HL-60 (cell line): ENCODE measurements around the gene TLR9.

ENCODE experiments used
- DNase-seq, 2 experiments: peaks; one replicate each; pipeline ENCODE4 v3.0.0-alpha.2; 2010 to 2020; ENCODE audit warnings: low read depth in 1 of 2, low spot score in 1 of 2
- H3K27ac ChIP-seq: fragments of 250-450 bp; sonication (Bioruptor Pico); replicated peaks from 2 replicates; pipeline ENCODE4 v1.5.1; 2020; ENCODE audit warnings: mild to moderate bottlenecking, moderate library complexity
- H3K27me3 ChIP-seq: fragments of 250-450 bp; sonication (Bioruptor Pico); 2 replicates; pipeline ENCODE4 v1.5.1; 2021; ENCODE audit warnings: mild to moderate bottlenecking, moderate library complexity; ENCODE audit not compliant: insufficient read depth, poor library complexity, severe bottlenecking
- H3K4me3 ChIP-seq: replicated peaks from 2 replicates; pipeline ENCODE4 v1.5.1; 2011; ENCODE audit warnings: mild to moderate bottlenecking, control low read depth, low read length; ENCODE audit not compliant: insufficient read depth
- CTCF ChIP-seq: IDR thresholded peaks from one replicate; pipeline ENCODE4 v1.5.1; 2011; ENCODE audit warnings: low read length, control low read depth, inconsistent platforms; ENCODE audit not compliant: insufficient read depth
- GABPA ChIP-seq: IDR thresholded peaks from 2 replicates; pipeline ENCODE4 v1.6.1; 2012; ENCODE audit warnings: low read depth
- POLR2AphosphoS5 ChIP-seq: IDR thresholded peaks from 2 replicates; pipeline ENCODE4 v1.6.1; 2012; ENCODE audit warnings: low read depth
- REST ChIP-seq: IDR thresholded peaks from 2 replicates; pipeline ENCODE4 v1.6.1; 2012; ENCODE audit warnings: low read depth; ENCODE audit not compliant: insufficient replicate concordance
- SPI1 ChIP-seq: IDR thresholded peaks from 2 replicates; pipeline ENCODE4 v1.6.1; 2012; ENCODE audit warnings: low read depth, mild to moderate bottlenecking, borderline replicate concordance

The TLR9 gene

GRCh38 chr3:52173101-52173500, 52.3 kb downstream of the TLR9 start:
- no peak for TF ChIP-seq SPI1
- no peak for TF ChIP-seq REST
- TF ChIP-seq CTCF, result no peak
- no peak for TF ChIP-seq POLR2AphosphoS5
- no peak for TF ChIP-seq GABPA
- Histone ChIP-seq H3K27ac (no peak overlapping the region), H3K27me3 (no peaks in the 10 kb centered on the region), H3K4me3 (no peak overlapping the region)
- no peak for DNase-seq

GRCh38 chr3:52172262-52172757, 53.1 kb downstream of the TLR9 start:
- TF ChIP-seq SPI1, result no peak
- TF ChIP-seq GABPA, result no peak
- TF ChIP-seq POLR2AphosphoS5, result no peak
- TF ChIP-seq CTCF, result no peak
- no peak for TF ChIP-seq REST
- Histone ChIP-seq H3K27ac (no peak overlapping the region), H3K27me3 (no peaks in the 10 kb centered on the region), H3K4me3 (no peak overlapping the region)
- DNase-seq, result no peak

GRCh38 chr3:52171514-52172261, 53.8 kb downstream of the TLR9 start:
- H3K27ac ChIP-seq, result no peak overlapping the region
- TF ChIP-seq POLR2AphosphoS5, result no peak
- no peak for TF ChIP-seq REST
- no peak for TF ChIP-seq SPI1
- no peak for TF ChIP-seq GABPA
- TF ChIP-seq CTCF, result no peak
- DNase-seq, result no peak

More at GRCh38 chr3:52171514-52172261, 53.8 kb downstream of the TLR9 start:
- Histone ChIP-seq H3K4me3 (no peak overlapping the region), H3K27me3 (no peaks in the 10 kb centered on the region)
